DND-41 (cell line): ENCODE results near the gene KPTN.

Source experiments
- EZH2 ChIP-seq: IDR thresholded peaks from 3 replicates; pipeline ENCODE4 v1.6.1; 2012; ENCODE audit warnings: borderline replicate concordance, low read depth, mild to moderate bottlenecking, moderate library complexity, low read length, inconsistent platforms; ENCODE audit not compliant: severe bottlenecking
- TF ChIP-seq, protein P1 (sequence below): IDR thresholded peaks from 2 replicates; pipeline ENCODE4 v1.5.1; 2012; ENCODE audit warnings: borderline replicate concordance, low read length, moderate library complexity, mild to moderate bottlenecking; ENCODE audit not compliant: poor library complexity, severe bottlenecking; ENCODE audit errors: extremely low read depth

DNA sequence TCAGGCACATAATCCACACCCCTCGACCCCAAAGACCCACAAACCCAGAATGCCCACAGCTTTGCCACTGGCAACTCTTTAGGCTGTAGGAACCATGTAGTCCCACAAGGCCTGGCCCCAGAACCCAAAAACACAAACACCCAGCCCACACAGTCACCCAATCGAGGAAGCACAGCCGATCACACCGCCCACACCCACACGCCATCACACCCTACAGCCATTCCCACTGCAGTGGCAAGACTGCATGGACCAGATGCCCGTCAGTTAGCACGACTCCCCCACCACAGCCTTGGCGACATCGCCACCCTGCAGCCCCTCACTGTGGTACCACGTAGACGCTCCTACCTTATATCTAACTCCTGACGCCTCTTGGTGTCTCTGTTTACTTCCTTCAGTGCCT, 40.7 kb downstream of the KPTN start:
- TF ChIP-seq, protein P1, sequence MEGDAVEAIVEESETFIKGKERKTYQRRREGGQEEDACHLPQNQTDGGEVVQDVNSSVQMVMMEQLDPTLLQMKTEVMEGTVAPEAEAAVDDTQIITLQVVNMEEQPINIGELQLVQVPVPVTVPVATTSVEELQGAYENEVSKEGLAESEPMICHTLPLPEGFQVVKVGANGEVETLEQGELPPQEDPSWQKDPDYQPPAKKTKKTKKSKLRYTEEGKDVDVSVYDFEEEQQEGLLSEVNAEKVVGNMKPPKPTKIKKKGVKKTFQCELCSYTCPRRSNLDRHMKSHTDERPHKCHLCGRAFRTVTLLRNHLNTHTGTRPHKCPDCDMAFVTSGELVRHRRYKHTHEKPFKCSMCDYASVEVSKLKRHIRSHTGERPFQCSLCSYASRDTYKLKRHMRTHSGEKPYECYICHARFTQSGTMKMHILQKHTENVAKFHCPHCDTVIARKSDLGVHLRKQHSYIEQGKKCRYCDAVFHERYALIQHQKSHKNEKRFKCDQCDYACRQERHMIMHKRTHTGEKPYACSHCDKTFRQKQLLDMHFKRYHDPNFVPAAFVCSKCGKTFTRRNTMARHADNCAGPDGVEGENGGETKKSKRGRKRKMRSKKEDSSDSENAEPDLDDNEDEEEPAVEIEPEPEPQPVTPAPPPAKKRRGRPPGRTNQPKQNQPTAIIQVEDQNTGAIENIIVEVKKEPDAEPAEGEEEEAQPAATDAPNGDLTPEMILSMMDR: no peak
- no peak for TF ChIP-seq EZH2
